ENCODE results near the gene ITGB3.
"Not testable (repeated sequence)": the region's sequence is repeated elsewhere in the genome, so short reads cannot be mapped to it uniquely, and the experiment has no call there.

ITGB3 gene

GRCh38 chr17:47266782-47267181 is 13.2 kb downstream of the ITGB3 start:
- H4K20me1 ChIP-seq (ENCODE audit: insufficient read depth, low read length): no peaks in the 10 kb centered on the region
- no peak overlapping the region for H3K4me2 ChIP-seq (ENCODE audit: low read length)
- H3K9ac ChIP-seq (ENCODE audit: low read length): no peak overlapping the region
- TF ChIP-seq CTCF (IDR thresholded peaks at IDR 0.05; ENCODE audit: low read depth, low read length) (no peak), EZH2phosphoT487 (IDR thresholded peaks at IDR 0.05; ENCODE audit: low read depth) (no peak)
- H3K79me2 ChIP-seq (ENCODE audit: low read length): no peaks in the 10 kb centered on the region
- no peaks in the 10 kb centered on the region for H3K27me3 ChIP-seq (ENCODE audit: low read depth, low read length)
- H3K36me3 ChIP-seq (replicated peaks; ENCODE audit: low read depth, low read length): no peaks in the 10 kb centered on the region
- H3K9me3 ChIP-seq (ENCODE audit: insufficient read depth, low read length): no peaks in the 10 kb centered on the region
- peaks cover 17% of the 10 kb centered on the region for H3K4me1 ChIP-seq (ENCODE audit: low read length)
- no peak overlapping the region for H2AFZ ChIP-seq (ENCODE audit: low read depth, low read length)
- H3K4me3 ChIP-seq (ENCODE audit: low read length): no peak overlapping the region
- no peak overlapping the region for H3K27ac ChIP-seq (ENCODE audit: low read length)

GRCh38 chr17:47267354-47267828 is 13.8 kb downstream of the ITGB3 start:
- Histone ChIP-seq H3K9ac (ENCODE audit: low read length) (no peak overlapping the region), H3K4me1 (ENCODE audit: low read length) (peaks cover 17% of the 10 kb centered on the region), H3K27me3 (ENCODE audit: low read depth, low read length) (no peaks in the 10 kb centered on the region), H3K36me3 (replicated peaks; ENCODE audit: low read depth, low read length) (no peaks in the 10 kb centered on the region), H2AFZ (ENCODE audit: low read depth, low read length) (no peak overlapping the region), H3K79me2 (ENCODE audit: low read length) (no peaks in the 10 kb centered on the region), H3K4me2 (ENCODE audit: low read length) (no peak overlapping the region), H3K27ac (ENCODE audit: low read length) (no peak overlapping the region), H3K9me3 (ENCODE audit: insufficient read depth, low read length) (no peaks in the 10 kb centered on the region), H4K20me1 (ENCODE audit: insufficient read depth, low read length) (no peaks in the 10 kb centered on the region), H3K4me3 (ENCODE audit: low read length) (no peak overlapping the region)
- TF ChIP-seq EZH2phosphoT487 (IDR thresholded peaks at IDR 0.05; ENCODE audit: low read depth): no peak
- TF ChIP-seq CTCF (IDR thresholded peaks at IDR 0.05; ENCODE audit: low read depth, low read length): no peak

- not testable (repeated sequence) for H3K4me2 ChIP-seq (ENCODE audit: low read length); H2AFZ ChIP-seq (ENCODE audit: low read depth, low read length); H3K27ac ChIP-seq (ENCODE audit: low read length); H3K36me3 ChIP-seq (replicated peaks; ENCODE audit: low read depth, low read length); H4K20me1 ChIP-seq (ENCODE audit: insufficient read depth, low read length); H3K9ac ChIP-seq (ENCODE audit: low read length); H3K79me2 ChIP-seq (ENCODE audit: low read length); H3K4me3 ChIP-seq (ENCODE audit: low read length); H3K9me3 ChIP-seq (ENCODE audit: insufficient read depth, low read length); H3K27me3 ChIP-seq (ENCODE audit: low read depth, low read length)
- H3K4me1 ChIP-seq (ENCODE audit: low read length): peaks cover 17% of the 10 kb centered on the region
Observed at GRCh38 chr17:47268964-47269363, 15.3 kb downstream of the ITGB3 start.

- not testable (repeated sequence) for H3K36me3 ChIP-seq (replicated peaks; ENCODE audit: low read depth, low read length); H3K4me3 ChIP-seq (ENCODE audit: low read length); H3K27me3 ChIP-seq (ENCODE audit: low read depth, low read length); H3K9ac ChIP-seq (ENCODE audit: low read length); H3K9me3 ChIP-seq (ENCODE audit: insufficient read depth, low read length); H3K79me2 ChIP-seq (ENCODE audit: low read length); H2AFZ ChIP-seq (ENCODE audit: low read depth, low read length); H3K27ac ChIP-seq (ENCODE audit: low read length); H3K4me2 ChIP-seq (ENCODE audit: low read length); H4K20me1 ChIP-seq (ENCODE audit: insufficient read depth, low read length)
- peaks cover 17% of the 10 kb centered on the region for H3K4me1 ChIP-seq (ENCODE audit: low read length)
Observed at GRCh38 chr17:47269561-47270280, 16.1 kb downstream of the ITGB3 start.

GRCh38 chr17:47270946-47271705 is 17.5 kb downstream of the ITGB3 start:
- H3K36me3 ChIP-seq (replicated peaks; ENCODE audit: low read depth, low read length): no peaks in the 10 kb centered on the region
- H3K9me3 ChIP-seq (ENCODE audit: insufficient read depth, low read length): no peaks in the 10 kb centered on the region
- H3K4me3 ChIP-seq (ENCODE audit: low read length): no peak overlapping the region
- peak overlapping the region; percentile 27 for H3K4me2 ChIP-seq (ENCODE audit: low read length)
- TF ChIP-seq EZH2phosphoT487 (IDR thresholded peaks at IDR 0.05; ENCODE audit: low read depth) (no peak), CTCF (IDR thresholded peaks at IDR 0.05; ENCODE audit: low read depth, low read length) (no peak)
- H3K27me3 ChIP-seq (ENCODE audit: low read depth, low read length): peaks cover 6% of the 10 kb centered on the region; the same call in 1 of the 2 replicates
- no peak overlapping the region for H3K27ac ChIP-seq (ENCODE audit: low read length)
- no peaks in the 10 kb centered on the region for H4K20me1 ChIP-seq (ENCODE audit: insufficient read depth, low read length)
- no peak overlapping the region for H3K9ac ChIP-seq (ENCODE audit: low read length)
- no peak overlapping the region for H2AFZ ChIP-seq (ENCODE audit: low read depth, low read length)
- H3K79me2 ChIP-seq (ENCODE audit: low read length): no peaks in the 10 kb centered on the region
- peaks cover 29% of the 10 kb centered on the region for H3K4me1 ChIP-seq (ENCODE audit: low read length)
